ENCODE results near the gene THY1.

Gene THY1

GRCh38 chr11:119422809-119423508 is at the start of gene THY1:
THY1 (minus strand) TSS chr11:119423172; CDS start chr11:119420905, 2,267 bp downstream.
- Histone ChIP-seq H3K9ac (ENCODE audit: low read depth, low read length) (peak within 1 kb of the TSS; percentile 76), H3K27me3 (ENCODE audit: control insufficient read depth, insufficient read depth, low read length) (no peaks in the 10 kb centered on the region), H3K36me3 (ENCODE audit: control insufficient read depth, insufficient read depth, low read length) (peaks cover 32% of the 10 kb centered on the region), H3K4me1 (ENCODE audit: control insufficient read depth, insufficient read depth, low read length) (peaks cover 53% of the 10 kb centered on the region), H3K27ac (ENCODE audit: low read depth, low read length) (peak within 1 kb of the TSS; percentile 77), H3K9me3 (ENCODE audit: control insufficient read depth, insufficient read depth, low read length) (no peaks in the 10 kb centered on the region), H3K4me3 (ENCODE audit: low read depth, low read length) (peak within 1 kb of the TSS; percentile 93)

GRCh38 chr11:119472186-119472855 is 49.3 kb upstream of the THY1 start:
- H3K9ac ChIP-seq (ENCODE audit: low read depth, low read length), result no peak overlapping the region
- no peak overlapping the region for H3K27ac ChIP-seq (ENCODE audit: low read depth, low read length)
- H3K27me3 ChIP-seq (ENCODE audit: control insufficient read depth, insufficient read depth, low read length), result no peaks in the 10 kb centered on the region
- H3K4me3 ChIP-seq (ENCODE audit: low read depth, low read length), result no peak overlapping the region
- H3K4me1 ChIP-seq (ENCODE audit: control insufficient read depth, insufficient read depth, low read length), result no peaks in the 10 kb centered on the region
- no peaks in the 10 kb centered on the region for H3K9me3 ChIP-seq (ENCODE audit: control insufficient read depth, insufficient read depth, low read length)
- H3K36me3 ChIP-seq (ENCODE audit: control insufficient read depth, insufficient read depth, low read length), result no peaks in the 10 kb centered on the region

GRCh38 chr11:119471329-119471728 is 48.4 kb upstream of the THY1 start:
- no peaks in the 10 kb centered on the region for H3K9me3 ChIP-seq (ENCODE audit: control insufficient read depth, insufficient read depth, low read length)
- no peak overlapping the region for H3K4me3 ChIP-seq (ENCODE audit: low read depth, low read length)
- no peak overlapping the region for H3K27ac ChIP-seq (ENCODE audit: low read depth, low read length)
- no peaks in the 10 kb centered on the region for H3K36me3 ChIP-seq (ENCODE audit: control insufficient read depth, insufficient read depth, low read length)
- no peaks in the 10 kb centered on the region for H3K4me1 ChIP-seq (ENCODE audit: control insufficient read depth, insufficient read depth, low read length)
- H3K27me3 ChIP-seq (ENCODE audit: control insufficient read depth, insufficient read depth, low read length), result no peaks in the 10 kb centered on the region
- no peak overlapping the region for H3K9ac ChIP-seq (ENCODE audit: low read depth, low read length)

GRCh38 chr11:119470317-119471291 is 47.6 kb upstream of the THY1 start:
- H3K4me1 ChIP-seq (ENCODE audit: control insufficient read depth, insufficient read depth, low read length), result no peaks in the 10 kb centered on the region
- no peaks in the 10 kb centered on the region for H3K9me3 ChIP-seq (ENCODE audit: control insufficient read depth, insufficient read depth, low read length)
- H3K27me3 ChIP-seq (ENCODE audit: control insufficient read depth, insufficient read depth, low read length), result no peaks in the 10 kb centered on the region
- H3K27ac ChIP-seq (ENCODE audit: low read depth, low read length), result no peak overlapping the region
- H3K36me3 ChIP-seq (ENCODE audit: control insufficient read depth, insufficient read depth, low read length), result no peaks in the 10 kb centered on the region
- no peak overlapping the region for H3K9ac ChIP-seq (ENCODE audit: low read depth, low read length)
- H3K4me3 ChIP-seq (ENCODE audit: low read depth, low read length), result no peak overlapping the region

- Histone ChIP-seq H3K27me3 (ENCODE audit: control insufficient read depth, insufficient read depth, low read length) (no peaks in the 10 kb centered on the region), H3K9me3 (ENCODE audit: control insufficient read depth, insufficient read depth, low read length) (no peaks in the 10 kb centered on the region)
These were observed 46.5 kb upstream of the THY1 start for GRCh38 chr11:119469506-119469905.

GRCh38 chr11:119468511-119468910 is 45.5 kb upstream of the THY1 start:
- Histone ChIP-seq H3K36me3 (ENCODE audit: control insufficient read depth, insufficient read depth, low read length) (no peaks in the 10 kb centered on the region), H3K9me3 (ENCODE audit: control insufficient read depth, insufficient read depth, low read length) (no peaks in the 10 kb centered on the region), H3K4me1 (ENCODE audit: control insufficient read depth, insufficient read depth, low read length) (no peaks in the 10 kb centered on the region), H3K4me3 (ENCODE audit: low read depth, low read length) (no peak overlapping the region), H3K27me3 (ENCODE audit: control insufficient read depth, insufficient read depth, low read length) (no peaks in the 10 kb centered on the region), H3K27ac (ENCODE audit: low read depth, low read length) (no peak overlapping the region), H3K9ac (ENCODE audit: low read depth, low read length) (no peak overlapping the region)

More at GRCh38 chr11:119469506-119469905, 46.5 kb upstream of the THY1 start:
- H3K4me1 ChIP-seq (ENCODE audit: control insufficient read depth, insufficient read depth, low read length), result no peaks in the 10 kb centered on the region
- no peak overlapping the region for H3K9ac ChIP-seq (ENCODE audit: low read depth, low read length)
- no peak overlapping the region for H3K27ac ChIP-seq (ENCODE audit: low read depth, low read length)
- no peaks in the 10 kb centered on the region for H3K36me3 ChIP-seq (ENCODE audit: control insufficient read depth, insufficient read depth, low read length)
- no peak overlapping the region for H3K4me3 ChIP-seq (ENCODE audit: low read depth, low read length)

GRCh38 chr11:119461229-119461963 is 38.4 kb upstream of the THY1 start:
- Histone ChIP-seq H3K9me3 (ENCODE audit: control insufficient read depth, insufficient read depth, low read length) (no peaks in the 10 kb centered on the region), H3K4me1 (ENCODE audit: control insufficient read depth, insufficient read depth, low read length) (peaks cover 12% of the 10 kb centered on the region), H3K27ac (ENCODE audit: low read depth, low read length) (no peak overlapping the region), H3K36me3 (ENCODE audit: control insufficient read depth, insufficient read depth, low read length) (no peaks in the 10 kb centered on the region), H3K27me3 (ENCODE audit: control insufficient read depth, insufficient read depth, low read length) (no peaks in the 10 kb centered on the region), H3K9ac (ENCODE audit: low read depth, low read length) (no peak overlapping the region), H3K4me3 (ENCODE audit: low read depth, low read length) (no peak overlapping the region)

GRCh38 chr11:119460582-119460981 is 37.6 kb upstream of the THY1 start:
- H3K9ac ChIP-seq (ENCODE audit: low read depth, low read length), result no peak overlapping the region
- no peaks in the 10 kb centered on the region for H3K36me3 ChIP-seq (ENCODE audit: control insufficient read depth, insufficient read depth, low read length)
- H3K4me3 ChIP-seq (ENCODE audit: low read depth, low read length), result no peak overlapping the region
- H3K9me3 ChIP-seq (ENCODE audit: control insufficient read depth, insufficient read depth, low read length), result no peaks in the 10 kb centered on the region
- H3K27me3 ChIP-seq (ENCODE audit: control insufficient read depth, insufficient read depth, low read length), result no peaks in the 10 kb centered on the region
- H3K27ac ChIP-seq (ENCODE audit: low read depth, low read length), result no peak overlapping the region
- peaks cover 12% of the 10 kb centered on the region for H3K4me1 ChIP-seq (ENCODE audit: control insufficient read depth, insufficient read depth, low read length)

- Histone ChIP-seq H3K27me3 (ENCODE audit: control insufficient read depth, insufficient read depth, low read length) (no peaks in the 10 kb centered on the region), H3K9ac (ENCODE audit: low read depth, low read length) (no peak overlapping the region), H3K4me3 (ENCODE audit: low read depth, low read length) (no peak overlapping the region), H3K4me1 (ENCODE audit: control insufficient read depth, insufficient read depth, low read length) (peaks cover 12% of the 10 kb centered on the region), H3K36me3 (ENCODE audit: control insufficient read depth, insufficient read depth, low read length) (no peaks in the 10 kb centered on the region), H3K9me3 (ENCODE audit: control insufficient read depth, insufficient read depth, low read length) (no peaks in the 10 kb centered on the region), H3K27ac (ENCODE audit: low read depth, low read length) (no peak overlapping the region)
These were observed 37.1 kb upstream of the THY1 start for GRCh38 chr11:119460097-119460496.

- no peaks in the 10 kb centered on the region for H3K9me3 ChIP-seq (ENCODE audit: control insufficient read depth, insufficient read depth, low read length)
- no peak overlapping the region for H3K4me3 ChIP-seq (ENCODE audit: low read depth, low read length)
- no peaks in the 10 kb centered on the region for H3K36me3 ChIP-seq (ENCODE audit: control insufficient read depth, insufficient read depth, low read length)
- H3K4me1 ChIP-seq (ENCODE audit: control insufficient read depth, insufficient read depth, low read length), result peaks cover 12% of the 10 kb centered on the region
- H3K27ac ChIP-seq (ENCODE audit: low read depth, low read length), result no peak overlapping the region
- H3K9ac ChIP-seq (ENCODE audit: low read depth, low read length), result no peak overlapping the region
- no peaks in the 10 kb centered on the region for H3K27me3 ChIP-seq (ENCODE audit: control insufficient read depth, insufficient read depth, low read length)
These were observed 36.5 kb upstream of the THY1 start for GRCh38 chr11:119459293-119459976.
